Measurements from ENCODE around the gene HAUS7.

HAUS7 gene

GRCh38 chrX:153400146-153401132, 69.9 kb downstream of the HAUS7 start:
- no peak overlapping the region for H3K4me3 ChIP-seq
- no peak overlapping the region for H3K27ac ChIP-seq
- no peak for TF ChIP-seq CTCF (IDR thresholded peaks at IDR 0.05)
- DNase-seq (ENCODE audit: low spot score): no peak

- Histone ChIP-seq H3K4me3 (no peak overlapping the region), H3K27ac (no peak overlapping the region)
- no peak for TF ChIP-seq CTCF (IDR thresholded peaks at IDR 0.05)
- no peak for DNase-seq (ENCODE audit: low spot score)
These were observed 72.0 kb downstream of the HAUS7 start for GRCh38 chrX:153398275-153398960.

Measured in coronary artery (tissue), 2 donors.